Renal pelvis (tissue), 4 donors: ENCODE measurements around the gene OBP2A. TPM values are rescaled to one million over a fixed set of nuclear protein-coding genes. Genes with fewer than 3 reads are reported as not detected.

ENCODE experiments used
- DNase-seq: peaks from one replicate; pipeline ENCODE4 v3.0.0-alpha.2; 2013
- polyA plus RNA-seq, 3 donors: library from polyadenylated mRNA; unstranded; fragments of 120-200 nt; gene quantifications; one replicate each; pipeline ENCODE4 v1.2.1, GENCODE V29; 2013; ENCODE audit not compliant: insufficient read length in 3 of 3

OBP2A gene
- polyA plus RNA-seq, 3 donors: 0.23 to 0.30 TPM; not detected in 1

DNA sequence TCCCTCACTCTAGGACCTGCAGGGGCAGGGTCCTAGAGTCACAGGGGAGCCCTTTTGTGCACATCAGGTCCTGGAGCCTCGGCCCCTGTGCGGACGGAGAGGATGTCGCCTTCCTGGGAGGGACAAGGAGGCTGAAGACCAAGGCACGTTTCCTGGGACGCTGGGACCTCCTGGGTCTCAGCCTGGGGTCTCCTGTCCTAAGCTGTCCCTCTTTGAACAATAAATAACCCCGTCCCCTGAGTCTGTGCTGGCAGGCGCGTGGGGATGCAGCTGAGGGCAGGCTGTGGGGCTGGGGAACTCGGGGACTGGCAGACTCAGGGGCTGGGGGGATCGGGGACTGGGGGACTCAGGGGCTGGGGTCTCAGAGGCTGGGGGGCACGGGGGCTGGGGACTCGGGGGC, 46.7 kb downstream of the OBP2A start:
- no peak for DNase-seq

DNA sequence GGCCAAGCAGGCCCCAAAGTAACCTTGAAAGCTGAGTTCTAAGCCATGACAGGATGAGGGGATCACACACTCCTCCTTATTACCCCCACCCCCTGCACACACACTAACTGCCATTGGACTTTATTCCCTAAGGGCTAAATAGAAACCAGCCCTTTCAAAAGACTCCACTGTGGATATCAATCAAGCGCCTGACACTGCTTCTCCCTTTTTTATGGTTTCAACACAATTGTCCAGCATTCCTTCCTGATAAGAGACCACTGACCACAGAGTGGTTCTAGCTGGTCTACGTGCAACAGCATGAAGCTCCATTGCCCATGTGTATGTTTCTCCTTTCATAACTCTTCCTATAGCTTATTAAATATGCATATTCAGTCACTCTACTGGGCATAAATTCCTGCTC, 50.3 kb downstream of the OBP2A start:
- no peak for DNase-seq

Other genes starting within 250 kb of the OBP2A start
- 10 to 100 TPM; 34.1 to 37.1 (median 36.0) TPM for gene PPP1R26, start 66.3 kb upstream of the OBP2A start, polyA plus RNA-seq
- gene MRPS2, start 45.4 kb upstream of the OBP2A start, polyA plus RNA-seq: 10 to 100 TPM; 52.6 to 61.0 (median 59.1) TPM
- not detected for gene LCN1, start 24.7 kb upstream of the OBP2A start, polyA plus RNA-seq
- under 1 TPM in 2 of 3 donors, not detected in 1; 0.20 to 0.38 TPM for gene PAEP, start 15.6 kb downstream of the OBP2A start, polyA plus RNA-seq
- not detected for gene GLT6D1, start 93.4 kb downstream of the OBP2A start, polyA plus RNA-seq
- not detected for gene LCN9, start 117.2 kb downstream of the OBP2A start, polyA plus RNA-seq
- not detected for gene SOHLH1, start 153.4 kb downstream of the OBP2A start, polyA plus RNA-seq
- under 1 TPM; 0.09 to 0.90 (median 0.11) TPM for gene KCNT1, start 156.1 kb downstream of the OBP2A start, polyA plus RNA-seq